Stimulated activated CD4-positive, alpha-beta T cell treated with anti-CD3 and anti-CD28 coated beads, Interleukin-1b, Interleukin-23, amount 100 ng/mL, for 48 hours (primary cell): ENCODE data around the gene IST1.

Experiments
- DNase-seq: peaks from one replicate; pipeline ENCODE4 v3.0.0-alpha.2; 2020

Gene IST1

GRCh38 chr16:71920658-71921057 lies 25.3 kb downstream of the IST1 start:
- no peak for DNase-seq

- no peak for DNase-seq
Observed at GRCh38 chr16:71923941-71924690, 28.8 kb downstream of the IST1 start.

GRCh38 chr16:71924710-71925109 lies 29.4 kb downstream of the IST1 start:
- no peak for DNase-seq

GRCh38 chr16:71927383-71927782 lies 32.1 kb downstream of the IST1 start:
- DNase-seq: peak; percentile 17

- no peak for DNase-seq
Observed at GRCh38 chr16:71927787-71928186, 32.5 kb downstream of the IST1 start.

GRCh38 chr16:71929048-71929447 lies 33.7 kb downstream of the IST1 start:
- no peak for DNase-seq

- no peak for DNase-seq
Observed at GRCh38 chr16:71930013-71930563, 34.8 kb downstream of the IST1 start.

- no peak for DNase-seq
Observed at GRCh38 chr16:71931001-71931400, 35.7 kb downstream of the IST1 start.

- no peak for DNase-seq
Observed at GRCh38 chr16:71931599-71931998, 36.3 kb downstream of the IST1 start.

GRCh38 chr16:71933017-71933416 lies 37.7 kb downstream of the IST1 start:
- no peak for DNase-seq

GRCh38 chr16:71933913-71934695 lies 38.8 kb downstream of the IST1 start:
- DNase-seq: no peak

GRCh38 chr16:71937868-71938510 lies 42.7 kb downstream of the IST1 start:
- no peak for DNase-seq

GRCh38 chr16:71943887-71944286 lies 48.6 kb downstream of the IST1 start:
- DNase-seq: no peak

- no peak for DNase-seq
Observed at GRCh38 chr16:71945616-71946015, 50.3 kb downstream of the IST1 start.

GRCh38 chr16:71952825-71953224 lies 57.5 kb downstream of the IST1 start:
- no peak for DNase-seq

- no peak for DNase-seq
Observed at GRCh38 chr16:71954180-71954579, 58.8 kb downstream of the IST1 start.

- DNase-seq: no peak
Observed at GRCh38 chr16:71954699-71955195, 59.4 kb downstream of the IST1 start.

- DNase-seq: no peak
Observed at GRCh38 chr16:71956486-71956885, 61.2 kb downstream of the IST1 start.

- DNase-seq: peak; percentile 79
Observed at GRCh38 chr16:71961066-71962039, 66.0 kb downstream of the IST1 start.

GRCh38 chr16:71963125-71963875 lies 68.0 kb downstream of the IST1 start:
- DNase-seq: no peak

- no peak for DNase-seq
Observed at GRCh38 chr16:71965223-71965622, 69.9 kb downstream of the IST1 start.
